ENCODE results near the gene PRICKLE4.

Gene PRICKLE4

GRCh38 chr6:41768545-41769308 lies 11.9 kb upstream of the PRICKLE4 start:
- Histone ChIP-seq H3K4me2 (ENCODE audit: low read depth, low read length, poor library complexity, severe bottlenecking) (no peak overlapping the region), H2AFZ (ENCODE audit: low read depth, low read length, severe bottlenecking) (no peak overlapping the region), H3K4me3 (ENCODE audit: insufficient read depth, low read length, poor library complexity, severe bottlenecking) (no peak overlapping the region), H3K9ac (ENCODE audit: low read length) (no peak overlapping the region), H3F3A (ENCODE audit: insufficient read depth) (no peaks in the 10 kb centered on the region), H3K79me2 (ENCODE audit: insufficient read depth, low read length) (no peaks in the 10 kb centered on the region), H3K9me2 (replicated peaks; ENCODE audit: insufficient read depth, low read length) (no peaks in the 10 kb centered on the region), H3K9me3 (ENCODE audit: insufficient read depth, low read length) (no peaks in the 10 kb centered on the region), H3K27me3 (ENCODE audit: low read length) (no peaks in the 10 kb centered on the region), H3K27ac (ENCODE audit: low read depth, low read length) (no peak overlapping the region), H3K36me3 (ENCODE audit: low read length) (no peaks in the 10 kb centered on the region), H4K20me1 (ENCODE audit: low read depth, low read length) (no peaks in the 10 kb centered on the region)
- no peak for TF ChIP-seq CTCF (IDR thresholded peaks at IDR 0.05; ENCODE audit: insufficient read depth, low read length, poor library complexity, severe bottlenecking)
- TF ChIP-seq EZH2phosphoT487 (conservative IDR thresholded peaks at IDR 0.05; ENCODE audit: low read length): no peak

- H3K9ac ChIP-seq (ENCODE audit: low read length): no peak overlapping the region
- H4K20me1 ChIP-seq (ENCODE audit: low read depth, low read length): no peaks in the 10 kb centered on the region
- no peaks in the 10 kb centered on the region for H3K9me2 ChIP-seq (replicated peaks; ENCODE audit: insufficient read depth, low read length)
- H3K4me3 ChIP-seq (ENCODE audit: insufficient read depth, low read length, poor library complexity, severe bottlenecking): no peak overlapping the region
- no peak overlapping the region for H3K4me2 ChIP-seq (ENCODE audit: low read depth, low read length, poor library complexity, severe bottlenecking)
- H3K36me3 ChIP-seq (ENCODE audit: low read length): no peaks in the 10 kb centered on the region
- no peak for TF ChIP-seq CTCF (IDR thresholded peaks at IDR 0.05; ENCODE audit: insufficient read depth, low read length, poor library complexity, severe bottlenecking)
- no peak for TF ChIP-seq EZH2phosphoT487 (conservative IDR thresholded peaks at IDR 0.05; ENCODE audit: low read length)
- no peaks in the 10 kb centered on the region for H3K79me2 ChIP-seq (ENCODE audit: insufficient read depth, low read length)
- H3K27me3 ChIP-seq (ENCODE audit: low read length): no peaks in the 10 kb centered on the region
- H3F3A ChIP-seq (ENCODE audit: insufficient read depth): no peaks in the 10 kb centered on the region
- no peak overlapping the region for H2AFZ ChIP-seq (ENCODE audit: low read depth, low read length, severe bottlenecking)
- no peaks in the 10 kb centered on the region for H3K9me3 ChIP-seq (ENCODE audit: insufficient read depth, low read length)
- no peak overlapping the region for H3K27ac ChIP-seq (ENCODE audit: low read depth, low read length)
These were observed 11.2 kb upstream of the PRICKLE4 start for GRCh38 chr6:41769376-41769775.

GRCh38 chr6:41770381-41771057 lies 10.1 kb upstream of the PRICKLE4 start:
- no peak overlapping the region for H3K4me2 ChIP-seq (ENCODE audit: low read depth, low read length, poor library complexity, severe bottlenecking)
- no peak for TF ChIP-seq EZH2phosphoT487 (conservative IDR thresholded peaks at IDR 0.05; ENCODE audit: low read length)
- no peak for TF ChIP-seq CTCF (IDR thresholded peaks at IDR 0.05; ENCODE audit: insufficient read depth, low read length, poor library complexity, severe bottlenecking)

More at GRCh38 chr6:41770381-41771057, 10.1 kb upstream of the PRICKLE4 start:
- Histone ChIP-seq H3K36me3 (ENCODE audit: low read length) (no peaks in the 10 kb centered on the region), H3K4me3 (ENCODE audit: insufficient read depth, low read length, poor library complexity, severe bottlenecking) (no peak overlapping the region), H3K9me3 (ENCODE audit: insufficient read depth, low read length) (no peaks in the 10 kb centered on the region), H3K27me3 (ENCODE audit: low read length) (no peaks in the 10 kb centered on the region), H3K9ac (ENCODE audit: low read length) (no peak overlapping the region), H3K27ac (ENCODE audit: low read depth, low read length) (no peak overlapping the region), H3K9me2 (replicated peaks; ENCODE audit: insufficient read depth, low read length) (no peaks in the 10 kb centered on the region), H3F3A (ENCODE audit: insufficient read depth) (no peaks in the 10 kb centered on the region), H2AFZ (ENCODE audit: low read depth, low read length, severe bottlenecking) (no peak overlapping the region), H4K20me1 (ENCODE audit: low read depth, low read length) (no peaks in the 10 kb centered on the region), H3K79me2 (ENCODE audit: insufficient read depth, low read length) (no peaks in the 10 kb centered on the region)
